ENCODE data around the gene LPP. TPM values are rescaled to one million over a fixed set of nuclear protein-coding genes. Genes with fewer than 3 reads are reported as not detected.

Gene LPP
- total and polyA plus RNA-seq, 10 of the 15 experiments (the other 5 are each of a cell fraction or from before 2014, with no cell fraction given): under 0.01 to 0.62 (median 0.03) TPM

GRCh38 chr3:188146219-188146618 is 7.7 kb upstream of the LPP start:
- in situ Hi-C loops (cut with MboI) (no loop called here), intact Hi-C loops (cut with micrococcal nuclease; ENCODE audit: unreplicated experiment) (no loop called here)
- ATAC-seq (no peak), FAIRE-seq (no peak), DNase-seq (ENCODE audit: low read depth, low spot score) (no peak)
- 26% methylated on average over 2 of the region's 2 CpGs for WGBS (ENCODE audit: insufficient coverage, insufficient replicate concordance, low lambda C conversion rate, missing lambda C conversion rate)
- Histone ChIP-seq H3K36me3 (ENCODE audit: control insufficient read depth in 2 of 2, insufficient read depth in 2 of 2, low read length in 1 of 2) (no peaks in the 10 kb centered on the region), H3K4me2 (ENCODE audit: control insufficient read depth, insufficient read depth) (no peak overlapping the region), H3K4me3 (no peak overlapping the region), H3K79me2 (ENCODE audit: control insufficient read depth, insufficient read depth, low read length) (no peaks in the 10 kb centered on the region), H3K4me1 (ENCODE audit: control insufficient read depth, insufficient read depth, low read length) (no peaks in the 10 kb centered on the region), H4K20me1 (ENCODE audit: control insufficient read depth, insufficient read depth) (no peaks in the 10 kb centered on the region), H3K9ac (ENCODE audit: control insufficient read depth, insufficient read depth, low read length) (no peak overlapping the region), H3K27me3 (replicated peaks in 1 of 2; ENCODE audit: control insufficient read depth in 2 of 2, insufficient read depth in 2 of 2, low read length in 1 of 2) (no peaks in the 10 kb centered on the region), H2AFZ (ENCODE audit: control insufficient read depth, low read depth, low read length) (no peak overlapping the region), H3K9me3 (replicated peaks; ENCODE audit: control insufficient read depth, insufficient read depth, low read length) (no peaks in the 10 kb centered on the region; the same call in 2 of the 3 replicates), H3K27ac (ENCODE audit: control insufficient read depth, insufficient read depth) (no peak overlapping the region)
- RAD21 ChIA-PET (ENCODE audit: unreplicated experiment): no interaction called here
- CTCF ChIA-PET: no interaction called here
- SMC1A ChIA-PET (ENCODE audit: uncharacterized antibody, unreplicated experiment): no interaction called here
- POLR2A ChIA-PET: no interaction called here
- BruUV-seq (replicated peaks): no TSS peak
- TF ChIP-seq IKZF1 (conservative IDR thresholded peaks at IDR 0.05): no peak
- TF ChIP-seq, protein P1, sequence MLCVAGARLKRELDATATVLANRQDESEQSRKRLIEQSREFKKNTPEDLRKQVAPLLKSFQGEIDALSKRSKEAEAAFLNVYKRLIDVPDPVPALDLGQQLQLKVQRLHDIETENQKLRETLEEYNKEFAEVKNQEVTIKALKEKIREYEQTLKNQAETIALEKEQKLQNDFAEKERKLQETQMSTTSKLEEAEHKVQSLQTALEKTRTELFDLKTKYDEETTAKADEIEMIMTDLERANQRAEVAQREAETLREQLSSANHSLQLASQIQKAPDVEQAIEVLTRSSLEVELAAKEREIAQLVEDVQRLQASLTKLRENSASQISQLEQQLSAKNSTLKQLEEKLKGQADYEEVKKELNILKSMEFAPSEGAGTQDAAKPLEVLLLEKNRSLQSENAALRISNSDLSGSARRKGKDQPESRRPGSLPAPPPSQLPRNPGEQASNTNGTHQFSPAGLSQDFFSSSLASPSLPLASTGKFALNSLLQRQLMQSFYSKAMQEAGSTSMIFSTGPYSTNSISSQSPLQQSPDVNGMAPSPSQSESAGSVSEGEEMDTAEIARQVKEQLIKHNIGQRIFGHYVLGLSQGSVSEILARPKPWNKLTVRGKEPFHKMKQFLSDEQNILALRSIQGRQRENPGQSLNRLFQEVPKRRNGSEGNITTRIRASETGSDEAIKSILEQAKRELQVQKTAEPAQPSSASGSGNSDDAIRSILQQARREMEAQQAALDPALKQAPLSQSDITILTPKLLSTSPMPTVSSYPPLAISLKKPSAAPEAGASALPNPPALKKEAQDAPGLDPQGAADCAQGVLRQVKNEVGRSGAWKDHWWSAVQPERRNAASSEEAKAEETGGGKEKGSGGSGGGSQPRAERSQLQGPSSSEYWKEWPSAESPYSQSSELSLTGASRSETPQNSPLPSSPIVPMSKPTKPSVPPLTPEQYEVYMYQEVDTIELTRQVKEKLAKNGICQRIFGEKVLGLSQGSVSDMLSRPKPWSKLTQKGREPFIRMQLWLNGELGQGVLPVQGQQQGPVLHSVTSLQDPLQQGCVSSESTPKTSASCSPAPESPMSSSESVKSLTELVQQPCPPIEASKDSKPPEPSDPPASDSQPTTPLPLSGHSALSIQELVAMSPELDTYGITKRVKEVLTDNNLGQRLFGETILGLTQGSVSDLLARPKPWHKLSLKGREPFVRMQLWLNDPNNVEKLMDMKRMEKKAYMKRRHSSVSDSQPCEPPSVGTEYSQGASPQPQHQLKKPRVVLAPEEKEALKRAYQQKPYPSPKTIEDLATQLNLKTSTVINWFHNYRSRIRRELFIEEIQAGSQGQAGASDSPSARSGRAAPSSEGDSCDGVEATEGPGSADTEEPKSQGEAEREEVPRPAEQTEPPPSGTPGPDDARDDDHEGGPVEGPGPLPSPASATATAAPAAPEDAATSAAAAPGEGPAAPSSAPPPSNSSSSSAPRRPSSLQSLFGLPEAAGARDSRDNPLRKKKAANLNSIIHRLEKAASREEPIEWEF (IDR thresholded peaks at IDR 0.05; ENCODE audit: insufficient replicate concordance, low read depth, low read length): no peak
- no peak for TF ChIP-seq NR2C1 (IDR thresholded peaks at IDR 0.05)
- TF ChIP-seq, protein P2, sequence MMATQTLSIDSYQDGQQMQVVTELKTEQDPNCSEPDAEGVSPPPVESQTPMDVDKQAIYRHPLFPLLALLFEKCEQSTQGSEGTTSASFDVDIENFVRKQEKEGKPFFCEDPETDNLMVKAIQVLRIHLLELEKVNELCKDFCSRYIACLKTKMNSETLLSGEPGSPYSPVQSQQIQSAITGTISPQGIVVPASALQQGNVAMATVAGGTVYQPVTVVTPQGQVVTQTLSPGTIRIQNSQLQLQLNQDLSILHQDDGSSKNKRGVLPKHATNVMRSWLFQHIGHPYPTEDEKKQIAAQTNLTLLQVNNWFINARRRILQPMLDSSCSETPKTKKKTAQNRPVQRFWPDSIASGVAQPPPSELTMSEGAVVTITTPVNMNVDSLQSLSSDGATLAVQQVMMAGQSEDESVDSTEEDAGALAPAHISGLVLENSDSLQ (IDR thresholded peaks at IDR 0.05): no peak
- no peak for TF ChIP-seq CEBPB (IDR thresholded peaks at IDR 0.05; ENCODE audit: borderline replicate concordance in 1 of 2, low read depth in 2 of 2, low read length in 2 of 2)
- TF ChIP-seq ZNF687 (IDR thresholded peaks at IDR 0.05): no peak
- no peak for TF ChIP-seq ZNF217 (IDR thresholded peaks at IDR 0.05)
- no peak for TF ChIP-seq ZBTB33 (IDR thresholded peaks at IDR 0.05)
- no peak for TF ChIP-seq RB1 (IDR thresholded peaks at IDR 0.05; ENCODE audit: borderline replicate concordance)
- TF ChIP-seq RBBP5 (conservative IDR thresholded peaks at IDR 0.05): no peak

All from GM12878 (cell line).